Thymus (tissue), 11 donors: ENCODE results near the gene POLD4. TPM values are rescaled to one million over a fixed set of nuclear protein-coding genes. Genes with fewer than 3 reads are reported as not detected.

Source experiments
- DNase-seq, 9 donors: peaks; one replicate each; pipeline ENCODE4 v3.0.0-alpha.2; 2013; ENCODE audit warnings: low spot score in 9 of 9, low read depth in 6 of 9, missing footprints in 1 of 9
- H3K27ac ChIP-seq, 2 donors: one replicate each; pipeline ENCODE4 v1.5.1; 2013; ENCODE audit warnings: control low read depth in 1 of 2, low read depth in 1 of 2, low read length in 1 of 2, mild to moderate bottlenecking in 1 of 2, moderate library complexity in 1 of 2
- H3K27me3 ChIP-seq, 2 donors: one replicate each; pipeline ENCODE4 v1.5.1; 2013; ENCODE audit warnings: low read length in 1 of 2; ENCODE audit not compliant: control insufficient read depth in 2 of 2, insufficient read depth in 1 of 2
- H3K36me3 ChIP-seq, 2 donors: one replicate each; pipeline ENCODE4 v1.5.1; 2013; ENCODE audit warnings: low read length in 1 of 2, mild to moderate bottlenecking in 1 of 2, moderate library complexity in 1 of 2; ENCODE audit not compliant: control insufficient read depth in 2 of 2, insufficient read depth in 2 of 2
- H3K4me1 ChIP-seq, 2 donors: one replicate each; pipeline ENCODE4 v1.5.1; 2013; ENCODE audit warnings: low read length in 2 of 2; ENCODE audit not compliant: control insufficient read depth in 2 of 2, insufficient read depth in 2 of 2
- H3K4me3 ChIP-seq, 2 donors: one replicate each; pipeline ENCODE4 v1.5.1; 2013; ENCODE audit warnings: low read length in 2 of 2, control low read depth in 1 of 2, mild to moderate bottlenecking in 1 of 2
- H3K9me3 ChIP-seq, 2 donors: one replicate each; pipeline ENCODE4 v1.5.1; 2013; ENCODE audit warnings: low read length in 1 of 2, mild to moderate bottlenecking in 1 of 2; ENCODE audit not compliant: control insufficient read depth in 2 of 2, insufficient read depth in 1 of 2
- WGBS: extraction: QIAGEN DNeasy Blood & Tissue Kit; methylation state at CpG from one replicate; pipeline ENCODE4 v1.1.7; 2013; 5-methylcytosine and 5-hydroxymethylcytosine counted together
- polyA plus RNA-seq: library from polyadenylated mRNA; stranded (reverse); fragments of 200-250 nt; gene quantifications from one replicate; pipeline ENCODE4 v1.2.3, GENCODE V29; 2013
- total RNA-seq: library from RNA; stranded (reverse); fragments of 120-200 nt; gene quantifications from one replicate; pipeline ENCODE4 v1.2.4, GENCODE V29; 2013
- donor health status: healthy.

Gene POLD4
- total and polyA plus RNA-seq, 2 donors = 70.0 to 143 TPM

DNA sequence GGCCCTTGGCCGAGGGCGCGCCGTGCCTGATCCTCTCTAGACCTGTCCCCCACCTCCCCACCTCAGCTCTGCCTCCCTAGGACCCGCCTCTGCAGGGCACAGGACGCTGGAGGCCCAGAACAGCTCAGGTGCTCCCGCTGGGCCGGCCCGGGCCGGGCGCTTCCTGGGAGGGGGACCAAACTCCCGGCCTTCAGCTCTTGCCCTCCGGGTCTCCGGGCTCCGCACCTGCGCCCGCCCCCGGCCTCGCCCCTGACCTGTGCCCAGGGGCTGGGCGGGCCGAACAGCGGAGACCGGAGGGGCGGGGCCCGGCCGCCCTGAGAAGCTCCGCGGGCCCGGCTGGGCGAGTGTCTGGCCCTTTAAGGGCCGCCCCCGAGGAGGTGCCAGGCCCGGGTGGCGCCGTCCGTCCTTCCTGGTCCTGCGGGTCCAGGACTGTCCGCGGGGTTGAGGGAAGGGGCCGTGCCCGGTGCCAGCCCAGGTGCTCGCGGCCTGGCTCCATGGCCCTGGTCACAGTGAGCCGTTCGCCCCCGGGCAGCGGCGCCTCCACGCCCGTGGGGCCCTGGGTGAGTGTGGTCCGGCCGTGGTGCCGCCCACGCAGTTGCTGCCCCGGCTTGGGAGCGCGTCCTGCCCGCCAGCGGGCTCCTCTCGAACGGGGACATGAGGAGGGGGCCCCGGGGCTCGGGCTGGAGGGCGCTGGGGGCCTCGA is 50.1 kb downstream of the POLD4 start, which contains the start of gene SSH3:
Gene SSH3, plus strand, starts transcription at position 399 of the 703 bp plus-strand sequence. Its CDS starts 96 bp downstream, at position 495.
- H3K27me3 ChIP-seq = peaks cover 0 to 30% of the 10 kb centered on the region in 2 donors
- H3K36me3 ChIP-seq = peaks cover 37 to 40% of the 10 kb centered on the region in 2 donors
- H3K27ac ChIP-seq = no peak within 1 kb of the TSS
- peak in 1 of 9 donors; percentile 34 for DNase-seq
- peak within 1 kb of the TSS; percentile 29 to 46 for H3K4me3 ChIP-seq
- peaks cover 0 to 4% of the 10 kb centered on the region in 2 donors for H3K9me3 ChIP-seq
- H3K4me1 ChIP-seq = peaks cover 11 to 17% of the 10 kb centered on the region in 2 donors
- WGBS = 3% methylated on average over 65 of the region's 65 CpGs

DNA sequence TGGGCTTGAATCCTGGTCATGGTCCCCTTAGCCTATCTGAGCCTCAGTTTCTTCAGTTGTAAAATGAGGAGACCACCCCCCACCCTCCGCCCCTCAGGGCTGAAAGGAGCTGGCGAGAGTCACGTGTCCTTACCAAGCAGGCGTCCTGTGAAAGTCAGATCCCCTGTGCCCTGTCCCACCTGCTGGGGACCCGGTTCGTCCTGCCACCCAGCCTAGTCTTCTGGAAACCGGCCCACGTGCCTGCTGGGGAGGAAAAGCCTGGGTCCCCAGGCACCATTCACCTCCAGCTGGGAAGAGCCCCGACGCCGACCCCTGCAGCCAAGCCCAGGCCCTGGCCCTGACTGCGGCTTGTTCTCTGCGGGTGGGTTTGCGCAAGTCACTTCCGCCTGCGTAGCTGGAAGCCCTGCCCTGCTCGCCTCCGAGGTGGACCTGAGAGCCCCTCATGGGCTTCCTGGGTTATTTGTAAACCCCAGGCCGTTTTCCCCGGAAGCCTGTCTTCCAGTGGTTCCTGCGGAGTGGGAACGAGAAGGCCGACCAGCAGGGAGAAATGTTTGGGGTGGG is 50.7 kb downstream of the POLD4 start:
- 38% methylated on average over 23 of the region's 23 CpGs for WGBS
- Histone ChIP-seq H3K27ac (no peak overlapping the region), H3K4me1 (peaks cover 11 to 17% of the 10 kb centered on the region in 2 donors), H3K36me3 (peaks cover 41 to 43% of the 10 kb centered on the region in 2 donors), H3K4me3 (peak overlapping the region; percentile 29 to 46), H3K27me3 (peaks cover 0 to 30% of the 10 kb centered on the region in 2 donors), H3K9me3 (peaks cover 0 to 4% of the 10 kb centered on the region in 2 donors)
- DNase-seq = peak in 1 of 9 donors; percentile 26

- Histone ChIP-seq H3K4me1 (peaks cover 11 to 17% of the 10 kb centered on the region in 2 donors), H3K4me3 (no peak overlapping the region), H3K9me3 (peaks cover 0 to 4% of the 10 kb centered on the region in 2 donors), H3K27me3 (peaks cover 0 to 30% of the 10 kb centered on the region in 2 donors), H3K27ac (no peak overlapping the region), H3K36me3 (peaks cover 41 to 46% of the 10 kb centered on the region in 2 donors)
- DNase-seq = no peak
- WGBS = 93% methylated on average over 15 of the region's 15 CpGs
Measured at GRCh38 chr11:67301951-67302516, 51.3 kb downstream of the POLD4 start.

GRCh38 chr11:67301313-67301921 is 51.9 kb downstream of the POLD4 start:
- no peak for DNase-seq
- H3K4me1 ChIP-seq = peaks cover 11 to 17% of the 10 kb centered on the region in 2 donors
- H3K9me3 ChIP-seq = peaks cover 0 to 4% of the 10 kb centered on the region in 2 donors
- peaks cover 45 to 52% of the 10 kb centered on the region in 2 donors for H3K36me3 ChIP-seq
- H3K27ac ChIP-seq = no peak overlapping the region
- peaks cover 0 to 30% of the 10 kb centered on the region in 2 donors for H3K27me3 ChIP-seq
- H3K4me3 ChIP-seq = no peak overlapping the region
- 98% methylated on average over 28 of the region's 28 CpGs for WGBS

Other genes with a start within 250 kb of the POLD4 start
- 27.4 TPM for gene KDM2A, start 234.3 kb downstream of the POLD4 start, total RNA-seq
- 42.0 TPM for gene KDM2A, start 234.3 kb downstream of the POLD4 start, polyA plus RNA-seq
- 89.5 TPM for gene GRK2, start 87.1 kb downstream of the POLD4 start, total RNA-seq
- gene GRK2, start 87.1 kb downstream of the POLD4 start, polyA plus RNA-seq = 158 TPM
- 32.1 TPM for gene ANKRD13D, start 64.2 kb downstream of the POLD4 start, total RNA-seq
- 99.1 TPM for gene ANKRD13D, start 64.2 kb downstream of the POLD4 start, polyA plus RNA-seq
- gene SSH3, start 50.0 kb downstream of the POLD4 start, total RNA-seq = 1.8 TPM
- 11.8 TPM for gene SSH3, start 50.0 kb downstream of the POLD4 start, polyA plus RNA-seq
- gene CLCF1, start 20.1 kb upstream of the POLD4 start, total RNA-seq = 0.19 TPM
- 2.0 TPM for gene CLCF1, start 20.1 kb upstream of the POLD4 start, polyA plus RNA-seq
- gene RAD9A, start 38.4 kb upstream of the POLD4 start, total RNA-seq = 9.5 TPM
- 35.2 TPM for gene RAD9A, start 38.4 kb upstream of the POLD4 start, polyA plus RNA-seq
- 207 TPM for gene PPP1CA, start 48.3 kb upstream of the POLD4 start, total RNA-seq
- gene PPP1CA, start 48.3 kb upstream of the POLD4 start, polyA plus RNA-seq = 141 TPM
- 172 TPM for gene TBC1D10C, start 50.5 kb upstream of the POLD4 start, total RNA-seq
- gene TBC1D10C, start 50.5 kb upstream of the POLD4 start, polyA plus RNA-seq = 318 TPM
- 0.57 TPM for gene CARNS1, start 62.1 kb upstream of the POLD4 start, total RNA-seq
- 1.7 TPM for gene CARNS1, start 62.1 kb upstream of the POLD4 start, polyA plus RNA-seq
- gene RPS6KB2, start 74.9 kb upstream of the POLD4 start, total RNA-seq = 50.1 TPM
- 76.8 TPM for gene RPS6KB2, start 74.9 kb upstream of the POLD4 start, polyA plus RNA-seq
- 198 TPM for gene PTPRCAP, start 84.1 kb upstream of the POLD4 start, total RNA-seq
- 151 TPM for gene PTPRCAP, start 84.1 kb upstream of the POLD4 start, polyA plus RNA-seq
- gene CORO1B, start 89.9 kb upstream of the POLD4 start, total RNA-seq = 45.6 TPM
- gene CORO1B, start 89.9 kb upstream of the POLD4 start, polyA plus RNA-seq = 32.3 TPM
- gene GPR152, start 99.2 kb upstream of the POLD4 start, total RNA-seq = not detected
- not detected for gene GPR152, start 99.2 kb upstream of the POLD4 start, polyA plus RNA-seq
- 0.52 TPM for gene CABP4, start 101.8 kb upstream of the POLD4 start, total RNA-seq
- gene CABP4, start 101.8 kb upstream of the POLD4 start, polyA plus RNA-seq = 1.6 TPM
- gene TMEM134, start 115.7 kb upstream of the POLD4 start, total RNA-seq = 17.3 TPM
- 96.3 TPM for gene TMEM134, start 115.7 kb upstream of the POLD4 start, polyA plus RNA-seq
- gene AIP, start 129.5 kb upstream of the POLD4 start, total RNA-seq = 111 TPM
- 96.4 TPM for gene AIP, start 129.5 kb upstream of the POLD4 start, polyA plus RNA-seq
- gene PITPNM1, start 151.8 kb upstream of the POLD4 start, total RNA-seq = 21.6 TPM
- gene PITPNM1, start 151.8 kb upstream of the POLD4 start, polyA plus RNA-seq = 57.2 TPM
- 31.4 TPM for gene CDK2AP2, start 154.6 kb upstream of the POLD4 start, total RNA-seq
- 51.2 TPM for gene CDK2AP2, start 154.6 kb upstream of the POLD4 start, polyA plus RNA-seq
- 0.05 TPM for gene CABP2, start 169.9 kb upstream of the POLD4 start, total RNA-seq
- 0.14 TPM for gene CABP2, start 169.9 kb upstream of the POLD4 start, polyA plus RNA-seq
- 389 TPM for gene GSTP1, start 230.3 kb upstream of the POLD4 start, total RNA-seq
- 630 TPM for gene GSTP1, start 230.3 kb upstream of the POLD4 start, polyA plus RNA-seq